Testis (tissue), 3 donors: ENCODE data around the gene KDM7A. TPM values are rescaled to one million over a fixed set of nuclear protein-coding genes. Genes with fewer than 3 reads are reported as not detected.

ENCODE experiments used
- DNase-seq: peaks from one replicate; pipeline ENCODE4 v3.0.0-alpha.2; 2019
- H3K27ac ChIP-seq, 2 donors: fragments of 200-600 bp; sonication (generic); one replicate each; pipeline ENCODE4 v1.5.1; 2019
- H3K27me3 ChIP-seq: fragments of 200-600 bp; sonication (generic); one replicate; pipeline ENCODE4 v1.5.1; 2019
- H3K36me3 ChIP-seq: fragments of 200-600 bp; sonication (generic); one replicate; pipeline ENCODE4 v1.5.1; 2017; ENCODE audit warnings: low read depth; ENCODE audit errors: missing control alignments
- H3K4me1 ChIP-seq: fragments of 200-600 bp; sonication (generic); one replicate; pipeline ENCODE4 v1.5.1; 2019
- H3K4me3 ChIP-seq, 2 donors: fragments of 200-600 bp; sonication (generic); one replicate each; pipeline ENCODE4 v1.5.1; 2017 to 2019
- H3K9me3 ChIP-seq: fragments of 200-600 bp; sonication (generic); one replicate; pipeline ENCODE4 v1.5.1; 2017
- POLR2A ChIP-seq: fragments of 450-650 bp; IDR thresholded peaks from one replicate; pipeline ENCODE4 v1.6.1; 2017; ENCODE audit warnings: antibody characterized with exemption, mild to moderate bottlenecking, moderate library complexity
- WGBS, 2 donors: methylation state at CpG; one replicate each; pipeline ENCODE4 v1.1.5; 2018; 5-methylcytosine and 5-hydroxymethylcytosine counted together
- intact Hi-C: fragments of 100-400 bp; cut with DNase I; formaldehyde crosslinking; loops from one replicate; pipeline ENCODE4 v1.15.1; 2023; ENCODE audit warnings: low total_unique reads
- polyA plus RNA-seq: library from polyadenylated mRNA; stranded (reverse); fragments of 350-450 nt; fragmentation: Illumina TruSeq; extraction: RNeasy Lipid Tissue Mini Kit (QIAGEN cat#74804); gene quantifications from one replicate; pipeline ENCODE4 v1.2.3, GENCODE V29; 2014; ENCODE audit warnings: low read depth, low replicate concordance; ENCODE audit not compliant: insufficient read depth
- total RNA-seq, 2 donors: library from RNA; depleted of rRNA; stranded (reverse); fragments of >200 nt; gene quantifications; one replicate each; pipeline ENCODE4 v1.2.3, GENCODE V29; 2016
- TF ChIP-seq, protein P1 (sequence below), 3 experiments: fragments of 450-650 bp in 2 of 3; fragments of 200-600 bp in 1 of 3; sonication (generic) in 1 of 3; IDR thresholded peaks; one replicate each; pipeline ENCODE4 v1.5.1; 2016 to 2019; ENCODE audit warnings: antibody characterized with exemption in 3 of 3, mild to moderate bottlenecking in 2 of 3, moderate library complexity in 1 of 3

Gene KDM7A
- total and polyA plus RNA-seq, 3 donors from 2014 or later, result 24.1 to 33.6 (median 24.7) TPM

DNA sequence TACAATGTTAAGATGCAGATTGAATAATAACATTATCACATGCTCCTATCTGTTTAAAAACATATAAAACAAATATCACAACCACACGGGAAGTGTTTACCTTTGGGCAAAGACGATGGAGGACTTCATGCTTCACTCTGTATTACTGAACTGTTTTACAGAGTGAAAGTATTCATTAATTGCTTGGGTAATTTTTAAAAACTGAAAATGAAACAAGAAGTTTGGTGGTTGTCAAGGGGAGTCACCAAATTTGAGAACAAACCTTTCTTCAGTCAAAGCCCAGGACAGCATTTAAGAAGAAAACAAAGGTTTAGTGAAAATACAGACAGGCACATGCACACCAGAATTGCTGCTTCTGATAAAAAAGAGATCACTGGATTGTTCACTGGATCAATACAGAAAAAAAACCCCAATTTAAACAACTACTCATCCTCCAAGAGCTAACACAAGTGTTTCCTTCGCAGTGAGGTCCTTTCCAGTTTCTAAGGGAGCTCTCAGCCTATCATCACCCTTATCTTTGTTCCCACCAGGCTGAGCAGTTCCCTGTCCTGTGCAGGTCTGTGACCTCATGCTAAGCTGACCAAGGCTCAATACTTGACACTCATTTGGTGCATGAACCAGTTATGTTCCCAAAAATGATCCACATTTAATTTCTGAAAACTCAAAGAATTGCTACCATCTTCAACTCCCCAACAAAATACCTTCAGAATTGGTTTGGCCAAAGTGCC, 122.8 kb downstream of the KDM7A start:
- Histone ChIP-seq H3K27ac (no peak overlapping the region), H3K4me3 (no peak overlapping the region), H3K9me3 (no peaks in the 10 kb centered on the region), H3K4me1 (no peaks in the 10 kb centered on the region), H3K36me3 (no peaks in the 10 kb centered on the region), H3K27me3 (no peaks in the 10 kb centered on the region)
- intact Hi-C loops, result no loop called here
- DNase-seq, result no peak
- 88 to 90% methylated on average over 3 of the region's 3 CpGs for WGBS, 2 donors
- TF ChIP-seq, protein P1, sequence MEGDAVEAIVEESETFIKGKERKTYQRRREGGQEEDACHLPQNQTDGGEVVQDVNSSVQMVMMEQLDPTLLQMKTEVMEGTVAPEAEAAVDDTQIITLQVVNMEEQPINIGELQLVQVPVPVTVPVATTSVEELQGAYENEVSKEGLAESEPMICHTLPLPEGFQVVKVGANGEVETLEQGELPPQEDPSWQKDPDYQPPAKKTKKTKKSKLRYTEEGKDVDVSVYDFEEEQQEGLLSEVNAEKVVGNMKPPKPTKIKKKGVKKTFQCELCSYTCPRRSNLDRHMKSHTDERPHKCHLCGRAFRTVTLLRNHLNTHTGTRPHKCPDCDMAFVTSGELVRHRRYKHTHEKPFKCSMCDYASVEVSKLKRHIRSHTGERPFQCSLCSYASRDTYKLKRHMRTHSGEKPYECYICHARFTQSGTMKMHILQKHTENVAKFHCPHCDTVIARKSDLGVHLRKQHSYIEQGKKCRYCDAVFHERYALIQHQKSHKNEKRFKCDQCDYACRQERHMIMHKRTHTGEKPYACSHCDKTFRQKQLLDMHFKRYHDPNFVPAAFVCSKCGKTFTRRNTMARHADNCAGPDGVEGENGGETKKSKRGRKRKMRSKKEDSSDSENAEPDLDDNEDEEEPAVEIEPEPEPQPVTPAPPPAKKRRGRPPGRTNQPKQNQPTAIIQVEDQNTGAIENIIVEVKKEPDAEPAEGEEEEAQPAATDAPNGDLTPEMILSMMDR (IDR thresholded peaks at IDR 0.05), result no peak
- TF ChIP-seq POLR2A, result no peak

DNA sequence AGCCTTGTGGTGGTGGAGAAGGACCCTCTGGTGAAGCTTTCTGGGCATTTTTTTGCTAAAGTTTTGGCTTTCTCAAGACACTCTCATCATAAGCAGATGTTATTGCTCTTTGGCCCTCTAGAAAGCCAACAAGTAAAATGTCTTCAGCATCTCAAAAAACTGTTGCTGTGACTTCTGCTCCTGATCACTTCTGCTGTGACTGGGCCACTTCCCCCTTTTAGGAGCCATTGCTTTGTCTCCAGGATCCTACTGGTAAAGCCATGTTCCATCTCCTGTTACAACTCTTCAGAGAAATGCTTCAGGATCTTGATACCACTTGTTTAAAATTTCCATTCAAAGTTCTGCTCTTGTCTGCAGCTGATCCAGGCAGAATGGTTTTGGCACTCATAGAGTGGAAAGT, 125.0 kb downstream of the KDM7A start:
- DNase-seq, result no peak
- no peaks in the 10 kb centered on the region for H3K36me3 ChIP-seq
- H3K27ac ChIP-seq, result no peak overlapping the region
- H3K27me3 ChIP-seq, result no peaks in the 10 kb centered on the region
- H3K4me3 ChIP-seq, result no peak overlapping the region
- H3K9me3 ChIP-seq, result no peaks in the 10 kb centered on the region
- no peaks in the 10 kb centered on the region for H3K4me1 ChIP-seq
- intact Hi-C loops, result no loop called here
- TF ChIP-seq POLR2A, result no peak
- TF ChIP-seq, protein P1 (IDR thresholded peaks at IDR 0.05), result no peak

DNA sequence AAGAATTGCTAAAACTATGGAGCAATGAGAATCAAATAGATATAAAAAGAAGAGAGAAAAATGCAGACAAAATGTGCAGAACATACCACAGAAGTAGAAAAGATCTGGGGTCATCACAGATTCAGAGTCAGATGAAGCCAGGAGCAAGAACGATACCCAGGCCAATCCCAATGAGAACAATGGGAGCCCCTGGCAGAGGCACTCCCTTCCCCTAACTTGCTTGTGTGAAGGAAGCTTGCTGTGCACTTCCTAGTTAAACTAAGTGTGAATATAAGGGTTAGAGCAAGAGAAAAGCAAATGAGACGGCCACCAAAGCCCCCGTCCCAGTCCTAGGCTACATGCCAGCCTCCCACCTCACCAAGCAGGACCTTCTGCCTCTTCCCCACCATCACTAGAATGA, 126.7 kb downstream of the KDM7A start:
- H3K27ac ChIP-seq, result no peak overlapping the region
- intact Hi-C loops, result no loop called here
- H3K27me3 ChIP-seq, result no peaks in the 10 kb centered on the region
- H3K36me3 ChIP-seq, result no peaks in the 10 kb centered on the region
- no peak overlapping the region for H3K4me3 ChIP-seq
- no peaks in the 10 kb centered on the region for H3K9me3 ChIP-seq
- TF ChIP-seq, protein P1 (IDR thresholded peaks at IDR 0.05), result no peak
- no peak for TF ChIP-seq POLR2A
- no peaks in the 10 kb centered on the region for H3K4me1 ChIP-seq
- DNase-seq, result no peak
- WGBS, 2 donors, result 74 to 83% methylated on average over 3 of the region's 3 CpGs

DNA sequence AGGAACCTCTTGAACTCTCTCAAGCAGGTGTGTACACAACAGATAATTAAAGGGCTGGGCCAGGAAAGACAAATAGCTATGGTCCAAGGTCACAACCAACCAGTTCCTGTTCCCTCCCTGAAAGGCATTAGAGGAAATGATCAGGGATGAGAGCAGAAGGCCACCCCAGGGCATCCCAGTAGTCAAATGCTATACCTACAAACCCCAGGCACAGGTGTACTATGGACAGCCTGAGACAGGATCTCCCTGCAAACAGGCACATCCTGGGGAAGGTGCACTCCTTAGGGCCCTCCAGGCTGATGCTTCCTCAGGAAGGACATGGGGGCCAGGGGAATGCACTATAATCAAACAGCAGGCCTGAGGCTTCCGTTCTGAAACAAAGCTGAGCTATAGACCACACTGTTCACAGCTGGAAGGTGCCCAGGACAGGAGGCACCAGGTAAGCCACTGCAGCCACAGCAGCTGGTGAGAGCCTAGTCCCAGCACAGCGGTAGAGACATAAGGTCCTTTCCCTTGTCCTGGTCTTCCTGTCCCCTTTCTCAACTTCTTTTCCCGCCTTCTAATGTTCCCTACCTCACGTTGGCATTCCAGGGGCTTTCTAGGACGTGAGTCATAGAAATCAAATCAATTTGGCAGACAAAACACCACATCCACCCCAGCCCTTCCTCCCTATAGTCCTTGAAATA, 127.3 kb downstream of the KDM7A start:
- no peaks in the 10 kb centered on the region for H3K4me1 ChIP-seq
- no peak overlapping the region for H3K27ac ChIP-seq
- TF ChIP-seq POLR2A, result no peak
- TF ChIP-seq, protein P1 (IDR thresholded peaks at IDR 0.05), result no peak
- H3K36me3 ChIP-seq, result no peaks in the 10 kb centered on the region
- no peaks in the 10 kb centered on the region for H3K27me3 ChIP-seq
- DNase-seq, result no peak
- 79 to 85% methylated on average over 5 of the region's 5 CpGs for WGBS, 2 donors
- no peaks in the 10 kb centered on the region for H3K9me3 ChIP-seq
- intact Hi-C loops, result no loop called here
- no peak overlapping the region for H3K4me3 ChIP-seq

DNA sequence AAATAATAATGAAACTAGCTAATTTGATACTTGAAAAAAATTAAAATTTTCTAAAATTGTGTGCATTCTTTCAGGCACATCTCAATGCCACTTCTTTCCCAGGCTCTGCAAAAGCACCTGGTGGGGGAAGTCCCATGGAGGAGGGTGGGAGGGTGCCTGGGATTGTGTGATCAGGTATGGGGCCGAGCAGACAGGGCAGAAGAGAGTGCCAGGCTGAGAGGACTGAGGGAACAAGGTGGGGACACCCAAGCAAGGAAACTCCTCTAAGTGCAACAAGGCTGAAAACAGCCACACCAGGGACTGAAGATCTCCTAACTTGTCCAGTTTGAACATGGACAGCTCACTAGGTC, 127.8 kb downstream of the KDM7A start:
- WGBS, 2 donors, result 65 to 77% methylated on average over 1 of the region's 1 CpG
- Histone ChIP-seq H3K27me3 (no peaks in the 10 kb centered on the region), H3K9me3 (no peaks in the 10 kb centered on the region)

More for the DNA sequence above, 127.8 kb downstream of the KDM7A start:
- TF ChIP-seq POLR2A, result no peak
- TF ChIP-seq, protein P1 (IDR thresholded peaks at IDR 0.05), result no peak
- intact Hi-C loops, result no loop called here
- Histone ChIP-seq H3K36me3 (no peaks in the 10 kb centered on the region), H3K27ac (no peak overlapping the region), H3K4me3 (no peak overlapping the region), H3K4me1 (no peaks in the 10 kb centered on the region)
- no peak for DNase-seq
